Activated T-cell treated with anti-CD3 and anti-CD28 coated beads for 24 hours (primary cell): Measurements from ENCODE around the gene RARRES2.

ENCODE experiments used
- DNase-seq: peaks from one replicate; pipeline ENCODE4 v3.0.0-alpha.2; 2020; ENCODE audit warnings: low read depth

RARRES2 gene

GRCh38 chr7:150376560-150376959 lies 35.1 kb upstream of the RARRES2 start:
- DNase-seq, result no peak

- peak; percentile 36 for DNase-seq
Measured at GRCh38 chr7:150375662-150376521, 34.5 kb upstream of the RARRES2 start.

GRCh38 chr7:150374472-150374871 lies 33.0 kb upstream of the RARRES2 start:
- no peak for DNase-seq

- no peak for DNase-seq
Measured at GRCh38 chr7:150374026-150374425, 32.6 kb upstream of the RARRES2 start.

GRCh38 chr7:150373049-150373801 lies 31.8 kb upstream of the RARRES2 start:
- no peak for DNase-seq

GRCh38 chr7:150372271-150373048 lies 31.0 kb upstream of the RARRES2 start:
- DNase-seq, result no peak

- no peak for DNase-seq
Measured at GRCh38 chr7:150371996-150372270, 30.5 kb upstream of the RARRES2 start.

- no peak for DNase-seq
Measured at GRCh38 chr7:150371131-150371995, 29.9 kb upstream of the RARRES2 start.

- DNase-seq, result no peak
Measured at GRCh38 chr7:150370612-150371071, 29.2 kb upstream of the RARRES2 start.

- DNase-seq, result no peak
Measured at GRCh38 chr7:150369748-150370501, 28.5 kb upstream of the RARRES2 start.

- DNase-seq, result peak; percentile 46
Measured at GRCh38 chr7:150368884-150369747, 27.7 kb upstream of the RARRES2 start.

GRCh38 chr7:150368096-150368883 lies 26.9 kb upstream of the RARRES2 start, which contains the start of gene REPIN1:
REPIN1 (plus strand) TSS chr7:150368822; CDS start chr7:150369712, 890 bp downstream.
- peak; percentile 70 for DNase-seq

GRCh38 chr7:150367677-150368095 lies 26.3 kb upstream of the RARRES2 start:
- DNase-seq, result no peak

- DNase-seq, result no peak
Measured at GRCh38 chr7:150365673-150366398, 24.4 kb upstream of the RARRES2 start.

- DNase-seq, result no peak
Measured at GRCh38 chr7:150365194-150365593, 23.8 kb upstream of the RARRES2 start.

GRCh38 chr7:150363872-150364271 lies 22.4 kb upstream of the RARRES2 start:
- no peak for DNase-seq

- no peak for DNase-seq
Measured at GRCh38 chr7:150363370-150363769, 21.9 kb upstream of the RARRES2 start.
